Liver (tissue), 9 donors: ENCODE measurements around the gene FMN1. TPM values are rescaled to one million over a fixed set of nuclear protein-coding genes. Genes with fewer than 3 reads are reported as not detected.

Source experiments
- DNase-seq: peaks from one replicate; pipeline ENCODE4 v3.0.0-alpha.2; 2017; ENCODE audit warnings: low spot score
- H3K27ac ChIP-seq, 2 donors: one replicate each; pipeline ENCODE4 v1.7.0; 2013; ENCODE audit warnings: inconsistent platforms in 2 of 2, low read length in 2 of 2, control low read depth in 1 of 2, low read depth in 1 of 2, mild to moderate bottlenecking in 1 of 2
- H3K27me3 ChIP-seq, 4 donors: one replicate each; pipeline versions ENCODE4 v1.6.1 to v1.7.0; 2013; ENCODE audit warnings: low read length in 3 of 4, inconsistent platforms in 1 of 4, mild to moderate bottlenecking in 1 of 4, moderate library complexity in 1 of 4; ENCODE audit not compliant: control insufficient read depth in 4 of 4, insufficient read depth in 4 of 4
- H3K36me3 ChIP-seq, 4 donors: one replicate each; pipeline versions ENCODE4 v1.6.1 to v1.7.0; 2013; ENCODE audit warnings: low read length in 3 of 4, mild to moderate bottlenecking in 3 of 4, low read depth in 1 of 4, moderate library complexity in 1 of 4; ENCODE audit not compliant: control insufficient read depth in 4 of 4, insufficient read depth in 3 of 4
- H3K4me1 ChIP-seq, 4 donors: one replicate each; pipeline versions ENCODE4 v1.6.1 to v1.7.0; 2013; ENCODE audit warnings: low read length in 3 of 4, mild to moderate bottlenecking in 3 of 4, moderate library complexity in 1 of 4; ENCODE audit not compliant: control insufficient read depth in 4 of 4, insufficient read depth in 4 of 4
- H3K4me3 ChIP-seq, 3 donors: one replicate each; pipeline versions ENCODE4 v1.6.1 to v1.7.0; 2013; ENCODE audit warnings: low read length in 3 of 3, control low read depth in 1 of 3, low read depth in 1 of 3, mild to moderate bottlenecking in 1 of 3
- H3K9ac ChIP-seq, 2 donors: one replicate each; pipeline ENCODE4 v1.7.0; 2013; ENCODE audit warnings: low read length in 2 of 2, mild to moderate bottlenecking in 2 of 2, moderate library complexity in 2 of 2, control low read depth in 1 of 2, low read depth in 1 of 2
- H3K9me3 ChIP-seq, 4 donors: one replicate each; pipeline versions ENCODE4 v1.6.1 to v1.7.0; 2013; ENCODE audit warnings: low read length in 3 of 4; ENCODE audit not compliant: control insufficient read depth in 4 of 4
- EGR1 ChIP-seq, 2 donors: IDR thresholded peaks; 2 replicates each; pipeline ENCODE4 v1.6.1; 2016 to 2018; ENCODE audit warnings: antibody characterized with exemption in 2 of 2, low read depth in 2 of 2
- FOXA1 ChIP-seq: IDR thresholded peaks from 2 replicates; pipeline ENCODE4 v1.6.1; 2016; ENCODE audit warnings: antibody characterized with exemption
- FOXA2 ChIP-seq: IDR thresholded peaks from 2 replicates; pipeline ENCODE4 v1.6.1; 2016; ENCODE audit warnings: antibody characterized with exemption
- GABPA ChIP-seq, 2 donors: IDR thresholded peaks in 1 of 2; conservative IDR thresholded peaks in 1 of 2; 2 replicates each; pipeline ENCODE4 v1.6.1; 2016; ENCODE audit warnings: antibody characterized with exemption in 2 of 2, mild to moderate bottlenecking in 1 of 2, moderate library complexity in 1 of 2
- HNF4A ChIP-seq, 2 donors: conservative IDR thresholded peaks; 2 replicates each; pipeline ENCODE4 v1.6.1; 2016; ENCODE audit warnings: antibody characterized with exemption in 2 of 2, mild to moderate bottlenecking in 2 of 2
- HNF4G ChIP-seq: IDR thresholded peaks from 2 replicates; pipeline ENCODE4 v1.6.1; 2016; ENCODE audit warnings: antibody characterized with exemption
- JUND ChIP-seq, 2 donors: IDR thresholded peaks; 2 replicates each; pipeline ENCODE4 v1.6.1; 2016; ENCODE audit warnings: antibody characterized with exemption in 2 of 2
- NR2F2 ChIP-seq: IDR thresholded peaks from 2 replicates; pipeline ENCODE4 v1.6.1; 2016; ENCODE audit warnings: antibody characterized with exemption
- RAD21 ChIP-seq, 2 donors: IDR thresholded peaks; 2 replicates each; pipeline ENCODE4 v1.6.1; 2016; ENCODE audit warnings: antibody characterized with exemption in 2 of 2, mild to moderate bottlenecking in 2 of 2
- RXRA ChIP-seq, 2 donors: IDR thresholded peaks; 2 replicates each; pipeline ENCODE4 v1.6.1; 2017 to 2018; ENCODE audit warnings: antibody characterized with exemption in 2 of 2, mild to moderate bottlenecking in 1 of 2
- SP1 ChIP-seq: IDR thresholded peaks from 2 replicates; pipeline ENCODE4 v1.6.1; 2018; ENCODE audit warnings: antibody characterized with exemption, mild to moderate bottlenecking
- TAF1 ChIP-seq: conservative IDR thresholded peaks from 2 replicates; pipeline ENCODE4 v1.6.1; 2016; ENCODE audit warnings: antibody characterized with exemption, mild to moderate bottlenecking
- YY1 ChIP-seq: IDR thresholded peaks from 2 replicates; pipeline ENCODE4 v1.6.1; 2016; ENCODE audit warnings: antibody characterized with exemption, mild to moderate bottlenecking
- WGBS: extraction: QIAGEN DNeasy Blood & Tissue Kit; methylation state at CpG from one replicate; pipeline ENCODE4 v1.1.7; 2013; 5-methylcytosine and 5-hydroxymethylcytosine counted together
- polyA plus RNA-seq, 2 donors: library from polyadenylated mRNA; stranded (reverse) in 1 of 2; unstranded in 1 of 2; fragments of 200-250 nt in 1 of 2; fragments of >200 nt in 1 of 2; fragmentation: Nextera tagmentation in 1 of 2; extraction: Ambion mirVana in 1 of 2; gene quantifications; one replicate each; pipeline versions ENCODE4 v1.2.1 to v1.2.3, GENCODE V29; 2013 to 2015
- total RNA-seq, 2 donors: library from RNA; depleted of rRNA; stranded (reverse); fragments of >200 nt; gene quantifications; one replicate each; pipeline ENCODE4 v1.2.3, GENCODE V29; 2014
- TF ChIP-seq, protein P1 (sequence below): fragments of 150-350 bp; IDR thresholded peaks from 2 replicates; pipeline ENCODE4 v1.5.1; 2017; ENCODE audit warnings: improper control_type of control experiment, low read depth, low read length; ENCODE audit not compliant: missing input control
- TF ChIP-seq, protein P2 (sequence below): IDR thresholded peaks from 2 replicates; pipeline ENCODE4 v1.6.1; 2016; ENCODE audit warnings: antibody characterized with exemption
- TF ChIP-seq, protein P3 (sequence below): IDR thresholded peaks from 2 replicates; pipeline ENCODE4 v1.6.1; 2016; ENCODE audit warnings: antibody characterized with exemption
- TF ChIP-seq, protein P4 (sequence below): IDR thresholded peaks from 2 replicates; pipeline ENCODE4 v1.6.1; 2016; ENCODE audit warnings: antibody characterized with exemption, mild to moderate bottlenecking
- donor health status: healthy.
- donor health status: healthy.
- donor health status: healthy.
- donor health status: healthy.
- donor health status: healthy.

FMN1 gene
- total and polyA plus RNA-seq, 4 donors: 0.21 to 5.4 (median 0.53) TPM

GRCh38 chr15:33074942-33075341, 119.6 kb downstream of the FMN1 start:
- Histone ChIP-seq H3K4me1 (no peaks in the 10 kb centered on the region), H3K9me3 (no peaks in the 10 kb centered on the region), H3K36me3 (no peaks in the 10 kb centered on the region), H3K9ac (no peak overlapping the region), H3K27me3 (peaks cover 0 to 11% (median 0%) of the 10 kb centered on the region in 4 donors), H3K27ac (no peak overlapping the region), H3K4me3 (no peak overlapping the region)
- DNase-seq: no peak
- TF ChIP-seq YY1 (no peak), RXRA (IDR thresholded peaks at IDR 0.05) (no peak), FOXA2 (no peak), SP1 (no peak), FOXA1 (no peak), GABPA (IDR thresholded peaks at IDR 0.05 in 1 of 2, conservative IDR thresholded peaks at IDR 0.05 in 1 of 2) (no peak), RAD21 (IDR thresholded peaks at IDR 0.05) (no peak), NR2F2 (no peak), EGR1 (IDR thresholded peaks at IDR 0.05; ENCODE audit: low read depth in 2 of 2) (no peak), HNF4A (conservative IDR thresholded peaks at IDR 0.05) (no peak), TAF1 (no peak), HNF4G (no peak)
- TF ChIP-seq, protein P1, sequence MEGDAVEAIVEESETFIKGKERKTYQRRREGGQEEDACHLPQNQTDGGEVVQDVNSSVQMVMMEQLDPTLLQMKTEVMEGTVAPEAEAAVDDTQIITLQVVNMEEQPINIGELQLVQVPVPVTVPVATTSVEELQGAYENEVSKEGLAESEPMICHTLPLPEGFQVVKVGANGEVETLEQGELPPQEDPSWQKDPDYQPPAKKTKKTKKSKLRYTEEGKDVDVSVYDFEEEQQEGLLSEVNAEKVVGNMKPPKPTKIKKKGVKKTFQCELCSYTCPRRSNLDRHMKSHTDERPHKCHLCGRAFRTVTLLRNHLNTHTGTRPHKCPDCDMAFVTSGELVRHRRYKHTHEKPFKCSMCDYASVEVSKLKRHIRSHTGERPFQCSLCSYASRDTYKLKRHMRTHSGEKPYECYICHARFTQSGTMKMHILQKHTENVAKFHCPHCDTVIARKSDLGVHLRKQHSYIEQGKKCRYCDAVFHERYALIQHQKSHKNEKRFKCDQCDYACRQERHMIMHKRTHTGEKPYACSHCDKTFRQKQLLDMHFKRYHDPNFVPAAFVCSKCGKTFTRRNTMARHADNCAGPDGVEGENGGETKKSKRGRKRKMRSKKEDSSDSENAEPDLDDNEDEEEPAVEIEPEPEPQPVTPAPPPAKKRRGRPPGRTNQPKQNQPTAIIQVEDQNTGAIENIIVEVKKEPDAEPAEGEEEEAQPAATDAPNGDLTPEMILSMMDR: no peak
- TF ChIP-seq, protein P2, sequence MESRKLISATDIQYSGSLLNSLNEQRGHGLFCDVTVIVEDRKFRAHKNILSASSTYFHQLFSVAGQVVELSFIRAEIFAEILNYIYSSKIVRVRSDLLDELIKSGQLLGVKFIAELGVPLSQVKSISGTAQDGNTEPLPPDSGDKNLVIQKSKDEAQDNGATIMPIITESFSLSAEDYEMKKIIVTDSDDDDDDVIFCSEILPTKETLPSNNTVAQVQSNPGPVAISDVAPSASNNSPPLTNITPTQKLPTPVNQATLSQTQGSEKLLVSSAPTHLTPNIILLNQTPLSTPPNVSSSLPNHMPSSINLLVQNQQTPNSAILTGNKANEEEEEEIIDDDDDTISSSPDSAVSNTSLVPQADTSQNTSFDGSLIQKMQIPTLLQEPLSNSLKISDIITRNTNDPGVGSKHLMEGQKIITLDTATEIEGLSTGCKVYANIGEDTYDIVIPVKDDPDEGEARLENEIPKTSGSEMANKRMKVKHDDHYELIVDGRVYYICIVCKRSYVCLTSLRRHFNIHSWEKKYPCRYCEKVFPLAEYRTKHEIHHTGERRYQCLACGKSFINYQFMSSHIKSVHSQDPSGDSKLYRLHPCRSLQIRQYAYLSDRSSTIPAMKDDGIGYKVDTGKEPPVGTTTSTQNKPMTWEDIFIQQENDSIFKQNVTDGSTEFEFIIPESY: no peak
- TF ChIP-seq, protein P3, sequence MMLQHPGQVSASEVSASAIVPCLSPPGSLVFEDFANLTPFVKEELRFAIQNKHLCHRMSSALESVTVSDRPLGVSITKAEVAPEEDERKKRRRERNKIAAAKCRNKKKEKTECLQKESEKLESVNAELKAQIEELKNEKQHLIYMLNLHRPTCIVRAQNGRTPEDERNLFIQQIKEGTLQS: no peak
- WGBS: 92% methylated on average over 3 of the region's 3 CpGs

GRCh38 chr15:33074212-33074611, 120.3 kb downstream of the FMN1 start:
- Histone ChIP-seq H3K9me3 (no peaks in the 10 kb centered on the region), H3K4me3 (no peak overlapping the region), H3K27me3 (peaks cover 0 to 11% (median 0%) of the 10 kb centered on the region in 4 donors), H3K9ac (no peak overlapping the region), H3K36me3 (no peaks in the 10 kb centered on the region), H3K27ac (no peak overlapping the region), H3K4me1 (no peaks in the 10 kb centered on the region)
- DNase-seq: no peak
- TF ChIP-seq FOXA2 (no peak), HNF4A (conservative IDR thresholded peaks at IDR 0.05) (no peak), FOXA1 (no peak), JUND (IDR thresholded peaks at IDR 0.05) (no peak)
- TF ChIP-seq, protein P4, sequence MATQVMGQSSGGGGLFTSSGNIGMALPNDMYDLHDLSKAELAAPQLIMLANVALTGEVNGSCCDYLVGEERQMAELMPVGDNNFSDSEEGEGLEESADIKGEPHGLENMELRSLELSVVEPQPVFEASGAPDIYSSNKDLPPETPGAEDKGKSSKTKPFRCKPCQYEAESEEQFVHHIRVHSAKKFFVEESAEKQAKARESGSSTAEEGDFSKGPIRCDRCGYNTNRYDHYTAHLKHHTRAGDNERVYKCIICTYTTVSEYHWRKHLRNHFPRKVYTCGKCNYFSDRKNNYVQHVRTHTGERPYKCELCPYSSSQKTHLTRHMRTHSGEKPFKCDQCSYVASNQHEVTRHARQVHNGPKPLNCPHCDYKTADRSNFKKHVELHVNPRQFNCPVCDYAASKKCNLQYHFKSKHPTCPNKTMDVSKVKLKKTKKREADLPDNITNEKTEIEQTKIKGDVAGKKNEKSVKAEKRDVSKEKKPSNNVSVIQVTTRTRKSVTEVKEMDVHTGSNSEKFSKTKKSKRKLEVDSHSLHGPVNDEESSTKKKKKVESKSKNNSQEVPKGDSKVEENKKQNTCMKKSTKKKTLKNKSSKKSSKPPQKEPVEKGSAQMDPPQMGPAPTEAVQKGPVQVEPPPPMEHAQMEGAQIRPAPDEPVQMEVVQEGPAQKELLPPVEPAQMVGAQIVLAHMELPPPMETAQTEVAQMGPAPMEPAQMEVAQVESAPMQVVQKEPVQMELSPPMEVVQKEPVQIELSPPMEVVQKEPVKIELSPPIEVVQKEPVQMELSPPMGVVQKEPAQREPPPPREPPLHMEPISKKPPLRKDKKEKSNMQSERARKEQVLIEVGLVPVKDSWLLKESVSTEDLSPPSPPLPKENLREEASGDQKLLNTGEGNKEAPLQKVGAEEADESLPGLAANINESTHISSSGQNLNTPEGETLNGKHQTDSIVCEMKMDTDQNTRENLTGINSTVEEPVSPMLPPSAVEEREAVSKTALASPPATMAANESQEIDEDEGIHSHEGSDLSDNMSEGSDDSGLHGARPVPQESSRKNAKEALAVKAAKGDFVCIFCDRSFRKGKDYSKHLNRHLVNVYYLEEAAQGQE: no peak
- TF ChIP-seq, protein P3: no peak
- WGBS: 81% methylated on average over 3 of the region's 3 CpGs
